Measurements from ENCODE around the gene NAXD.
A peak's percentile ranks its signal among the peaks of the same experiment; 100 is the strongest.

NAXD gene

DNA sequence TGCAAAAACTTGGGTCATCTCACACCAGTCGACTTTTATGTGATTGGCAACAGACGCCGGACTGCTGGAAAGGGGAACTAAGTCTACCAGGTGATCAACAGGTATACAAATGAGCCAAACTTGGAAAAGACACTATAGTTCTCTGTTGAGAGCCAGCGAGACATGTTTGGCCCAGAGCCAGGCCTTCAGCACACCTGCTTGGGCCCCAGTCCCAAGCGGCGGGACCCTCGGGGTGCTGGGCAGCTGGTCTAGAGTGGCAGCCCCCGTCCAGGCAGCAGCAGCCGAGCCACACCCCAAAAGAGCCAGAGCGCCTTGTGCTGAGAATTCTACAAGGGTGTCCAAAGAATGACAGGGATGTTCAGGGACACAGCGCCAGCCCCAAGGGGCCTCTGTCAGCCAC is 28.0 kb downstream of the NAXD start:
- H3K9me3 ChIP-seq (ENCODE audit: control insufficient read depth, low read length), result no peaks in the 10 kb centered on the region
- H3K4me1 ChIP-seq (ENCODE audit: control insufficient read depth, insufficient read depth, low read length, poor library complexity, severe bottlenecking), result peaks cover 6% of the 10 kb centered on the region
- no peaks in the 10 kb centered on the region for H3K27me3 ChIP-seq (replicated peaks; ENCODE audit: control insufficient read depth, insufficient read depth, low read length, poor library complexity, severe bottlenecking)
- DNase-seq, result no peak
- H3K27ac ChIP-seq (ENCODE audit: insufficient read depth, low read length, poor library complexity, severe bottlenecking), result no peak overlapping the region
- no peak overlapping the region for H3K4me3 ChIP-seq (ENCODE audit: insufficient read depth, low read depth, low read length, poor library complexity, severe bottlenecking)
- peaks cover 62% of the 10 kb centered on the region for H3K36me3 ChIP-seq (ENCODE audit: control insufficient read depth, insufficient read depth, low read length)

DNA sequence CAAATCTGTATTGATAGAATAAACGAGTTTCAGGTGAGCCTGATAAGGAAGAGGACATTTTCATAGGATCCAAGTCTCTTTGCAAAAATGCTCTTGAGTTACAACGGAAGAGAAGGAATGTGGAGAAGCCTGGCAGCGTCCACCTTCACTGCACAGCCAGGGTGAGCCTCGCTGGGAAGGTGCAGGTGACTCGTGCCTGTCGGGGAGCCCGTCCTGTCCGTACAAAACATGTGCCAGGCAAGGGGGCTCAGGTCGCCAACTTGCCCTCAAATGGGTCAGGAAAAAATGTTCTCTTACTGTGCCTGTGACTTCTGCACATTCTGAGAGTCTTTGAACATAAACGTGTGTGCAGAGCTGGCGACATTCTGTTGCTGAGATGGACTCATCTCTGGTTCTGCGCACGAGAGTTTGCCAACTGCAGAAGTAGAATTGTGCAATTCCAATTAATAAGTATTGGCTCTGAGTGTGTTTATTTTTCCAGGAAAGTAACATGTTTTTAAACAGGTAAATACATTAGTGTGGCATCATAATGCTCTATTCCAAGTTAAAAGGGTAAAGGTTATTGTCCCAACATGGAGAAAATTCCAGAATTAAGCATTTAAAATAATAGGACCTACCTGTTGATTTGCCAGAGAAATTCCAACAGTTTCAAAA is 28.6 kb downstream of the NAXD start:
- H3K27ac ChIP-seq (ENCODE audit: insufficient read depth, low read length, poor library complexity, severe bottlenecking), result no peak overlapping the region
- DNase-seq, result no peak
- peaks cover 56% of the 10 kb centered on the region for H3K36me3 ChIP-seq (ENCODE audit: control insufficient read depth, insufficient read depth, low read length)
- H3K9me3 ChIP-seq (ENCODE audit: control insufficient read depth, low read length), result no peaks in the 10 kb centered on the region
- H3K27me3 ChIP-seq (replicated peaks; ENCODE audit: control insufficient read depth, insufficient read depth, low read length, poor library complexity, severe bottlenecking), result no peaks in the 10 kb centered on the region
- H3K4me1 ChIP-seq (ENCODE audit: control insufficient read depth, insufficient read depth, low read length, poor library complexity, severe bottlenecking), result peaks cover 6% of the 10 kb centered on the region
- H3K4me3 ChIP-seq (ENCODE audit: insufficient read depth, low read depth, low read length, poor library complexity, severe bottlenecking), result no peak overlapping the region

DNA sequence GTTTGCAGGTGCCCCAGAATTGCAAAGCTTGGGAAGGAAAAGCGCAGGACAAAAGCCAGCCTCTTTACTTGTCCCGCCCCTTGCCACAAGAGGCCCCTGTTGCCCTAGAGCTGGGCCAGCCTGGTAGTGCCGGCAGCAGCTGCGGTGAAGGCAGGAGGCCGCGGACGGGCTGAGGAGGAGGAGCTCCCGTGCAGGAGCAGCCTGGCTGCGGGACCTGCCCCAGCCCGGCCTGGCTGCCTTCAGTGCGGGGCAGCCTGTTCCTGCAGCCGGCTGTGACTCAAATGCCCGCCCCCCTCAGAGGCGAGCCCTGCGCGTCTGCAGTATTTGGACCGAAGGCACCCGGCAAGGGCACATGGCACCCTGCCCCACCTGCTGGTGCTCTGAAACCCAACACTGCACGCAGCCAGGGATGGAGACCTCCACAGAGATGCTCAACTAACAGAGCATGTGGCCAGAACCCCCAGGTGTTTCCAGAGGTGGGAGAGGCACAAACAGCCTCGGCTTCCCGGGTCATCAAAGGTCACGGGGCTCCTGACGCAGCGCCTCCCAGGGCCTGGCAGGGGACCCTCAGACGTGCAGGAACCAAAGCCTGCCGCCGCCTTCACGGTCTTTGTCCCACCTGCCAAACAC is 29.7 kb downstream of the NAXD start:
- peaks cover 6% of the 10 kb centered on the region for H3K4me1 ChIP-seq (ENCODE audit: control insufficient read depth, insufficient read depth, low read length, poor library complexity, severe bottlenecking)
- H3K27me3 ChIP-seq (replicated peaks; ENCODE audit: control insufficient read depth, insufficient read depth, low read length, poor library complexity, severe bottlenecking), result no peaks in the 10 kb centered on the region
- DNase-seq, result peak in 2 of 3 donors; percentile 11 to 27
- no peak overlapping the region for H3K27ac ChIP-seq (ENCODE audit: insufficient read depth, low read length, poor library complexity, severe bottlenecking)
- no peaks in the 10 kb centered on the region for H3K9me3 ChIP-seq (ENCODE audit: control insufficient read depth, low read length)
- H3K4me3 ChIP-seq (ENCODE audit: insufficient read depth, low read depth, low read length, poor library complexity, severe bottlenecking), result no peak overlapping the region
- peaks cover 55% of the 10 kb centered on the region for H3K36me3 ChIP-seq (ENCODE audit: control insufficient read depth, insufficient read depth, low read length)

DNA sequence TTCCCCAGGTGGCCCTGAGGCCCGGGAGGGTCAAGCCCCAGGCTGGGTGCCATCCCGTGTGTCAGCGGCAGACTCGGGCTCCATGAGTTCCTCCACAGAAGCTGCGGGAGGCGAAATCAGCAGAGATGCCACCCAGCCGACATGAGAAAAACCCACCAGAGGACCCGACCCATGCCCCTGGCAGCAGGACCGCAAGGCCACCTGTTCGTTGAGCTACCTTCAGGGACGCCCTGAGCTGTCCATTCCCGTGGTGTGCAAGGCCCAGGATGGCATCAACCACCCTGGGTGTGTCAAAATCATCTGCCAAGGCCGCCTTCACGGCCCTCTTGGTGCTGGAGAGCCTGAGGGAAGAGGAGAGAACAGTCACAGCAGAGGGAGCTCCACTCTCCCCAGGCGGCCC is 30.4 kb downstream of the NAXD start:
- Histone ChIP-seq H3K36me3 (ENCODE audit: control insufficient read depth, insufficient read depth, low read length) (peaks cover 54% of the 10 kb centered on the region), H3K4me3 (ENCODE audit: insufficient read depth, low read depth, low read length, poor library complexity, severe bottlenecking) (no peak overlapping the region), H3K27ac (ENCODE audit: insufficient read depth, low read length, poor library complexity, severe bottlenecking) (no peak overlapping the region), H3K27me3 (replicated peaks; ENCODE audit: control insufficient read depth, insufficient read depth, low read length, poor library complexity, severe bottlenecking) (no peaks in the 10 kb centered on the region), H3K9me3 (ENCODE audit: control insufficient read depth, low read length) (no peaks in the 10 kb centered on the region), H3K4me1 (ENCODE audit: control insufficient read depth, insufficient read depth, low read length, poor library complexity, severe bottlenecking) (peaks cover 6% of the 10 kb centered on the region)
- no peak for DNase-seq

DNA sequence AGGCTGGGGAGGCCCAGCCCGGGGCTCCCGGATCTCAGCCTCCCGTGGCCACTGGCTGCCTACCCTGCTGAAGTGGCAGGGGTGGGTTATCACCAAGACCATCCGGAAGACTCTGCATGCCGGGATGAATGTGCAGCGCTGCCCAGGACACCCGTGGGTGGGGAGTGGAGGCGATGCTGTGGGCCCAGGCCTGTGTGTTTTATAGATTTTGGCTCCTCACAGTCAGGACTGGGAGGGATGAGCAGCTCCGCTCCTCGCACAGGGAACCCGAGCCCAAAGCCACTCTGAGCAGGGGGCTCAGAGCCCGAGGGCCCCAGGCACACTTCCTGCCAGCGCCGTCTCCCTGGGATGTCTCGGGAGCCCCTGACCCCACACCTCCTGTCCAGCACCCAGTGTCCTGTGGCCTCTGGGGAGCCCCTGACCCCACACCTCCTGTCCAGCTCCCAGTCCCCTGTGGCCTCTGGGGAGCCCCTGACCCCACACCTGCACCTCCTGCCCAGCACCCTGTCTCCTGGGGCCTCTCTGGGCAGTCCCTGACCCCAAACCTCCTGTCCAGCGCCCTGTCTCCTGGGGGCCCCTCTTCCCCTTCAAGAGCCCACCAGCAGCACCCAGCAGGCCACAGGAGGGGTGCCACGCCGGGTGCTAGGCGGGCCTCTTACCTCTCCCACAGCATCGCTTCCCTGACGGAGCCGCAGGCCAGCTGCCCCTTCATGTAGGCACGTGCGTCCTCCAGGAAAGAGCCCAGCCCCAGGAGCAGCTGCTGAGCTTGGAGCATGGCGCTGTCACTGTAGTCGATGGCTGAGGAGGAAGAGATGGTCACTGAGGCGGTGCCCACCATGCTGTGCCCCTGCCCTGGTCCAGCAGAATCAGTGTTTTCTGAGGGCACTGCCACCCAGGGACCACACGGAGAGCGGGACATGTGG is 31.4 kb downstream of the NAXD start:
- H3K9me3 ChIP-seq (ENCODE audit: control insufficient read depth, low read length), result no peaks in the 10 kb centered on the region
- no peak overlapping the region for H3K4me3 ChIP-seq (ENCODE audit: insufficient read depth, low read depth, low read length, poor library complexity, severe bottlenecking)
- H3K27me3 ChIP-seq (replicated peaks; ENCODE audit: control insufficient read depth, insufficient read depth, low read length, poor library complexity, severe bottlenecking), result no peaks in the 10 kb centered on the region
- H3K27ac ChIP-seq (ENCODE audit: insufficient read depth, low read length, poor library complexity, severe bottlenecking), result no peak overlapping the region
- H3K36me3 ChIP-seq (ENCODE audit: control insufficient read depth, insufficient read depth, low read length), result peaks cover 54% of the 10 kb centered on the region
- no peak for DNase-seq
- peaks cover 6% of the 10 kb centered on the region for H3K4me1 ChIP-seq (ENCODE audit: control insufficient read depth, insufficient read depth, low read length, poor library complexity, severe bottlenecking)

DNA sequence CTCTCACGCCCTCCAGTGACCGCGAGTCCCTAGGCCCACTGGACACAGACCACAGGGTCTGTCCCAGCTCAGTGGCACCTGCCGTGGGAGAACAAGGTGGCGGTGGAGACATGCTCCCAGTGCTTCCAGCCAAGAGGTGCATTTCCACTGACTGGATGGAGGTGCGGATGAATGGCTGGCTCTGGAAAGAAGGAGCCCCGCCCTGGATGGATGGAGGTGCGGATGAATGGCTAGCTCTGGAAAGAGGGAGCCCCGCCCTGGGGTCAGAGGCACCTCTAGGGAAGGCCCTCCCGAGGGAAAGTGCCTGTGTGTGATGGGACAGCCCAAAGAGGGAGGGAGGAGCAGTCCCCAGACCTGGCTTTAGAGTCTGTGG is 32.0 kb downstream of the NAXD start:
- H3K4me3 ChIP-seq (ENCODE audit: insufficient read depth, low read depth, low read length, poor library complexity, severe bottlenecking), result no peak overlapping the region
- H3K27me3 ChIP-seq (replicated peaks; ENCODE audit: control insufficient read depth, insufficient read depth, low read length, poor library complexity, severe bottlenecking), result no peaks in the 10 kb centered on the region
- H3K36me3 ChIP-seq (ENCODE audit: control insufficient read depth, insufficient read depth, low read length), result peaks cover 50% of the 10 kb centered on the region
- H3K4me1 ChIP-seq (ENCODE audit: control insufficient read depth, insufficient read depth, low read length, poor library complexity, severe bottlenecking), result peaks cover 6% of the 10 kb centered on the region
- no peaks in the 10 kb centered on the region for H3K9me3 ChIP-seq (ENCODE audit: control insufficient read depth, low read length)
- H3K27ac ChIP-seq (ENCODE audit: insufficient read depth, low read length, poor library complexity, severe bottlenecking), result no peak overlapping the region
- no peak for DNase-seq

DNA sequence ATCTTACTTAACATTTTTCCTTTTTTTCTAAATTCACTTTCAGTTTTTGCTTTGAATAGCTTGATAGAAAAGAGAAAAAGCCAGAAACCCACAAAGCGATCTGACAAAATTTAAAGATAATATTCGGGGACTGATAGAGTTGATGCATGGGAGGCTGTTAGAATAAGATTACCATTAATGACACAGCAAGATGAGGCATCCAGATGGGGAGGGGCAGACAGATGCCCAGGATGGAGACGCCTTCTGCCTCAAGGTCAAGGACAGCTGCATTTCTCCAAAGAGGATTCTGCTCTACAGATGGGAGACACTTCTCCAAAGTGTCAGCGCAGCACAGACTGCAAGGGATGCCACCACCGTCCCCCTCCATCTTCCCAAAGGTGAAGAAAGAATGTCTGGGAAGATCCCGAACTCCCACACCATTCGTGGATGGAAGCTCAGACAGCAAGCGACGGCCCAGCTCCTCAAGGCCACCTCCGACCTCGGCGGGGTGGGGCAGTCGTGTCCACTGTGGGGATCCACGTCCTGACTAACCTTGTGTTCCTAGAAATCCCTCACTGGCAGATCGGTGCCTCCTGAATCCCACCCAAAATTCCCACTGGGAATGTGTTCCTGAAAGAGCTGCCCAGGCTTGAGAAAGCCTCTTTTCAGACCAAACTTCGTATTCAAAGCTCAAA is 32.9 kb downstream of the NAXD start:
- Histone ChIP-seq H3K4me1 (ENCODE audit: control insufficient read depth, insufficient read depth, low read length, poor library complexity, severe bottlenecking) (peaks cover 6% of the 10 kb centered on the region), H3K9me3 (ENCODE audit: control insufficient read depth, low read length) (no peaks in the 10 kb centered on the region), H3K27ac (ENCODE audit: insufficient read depth, low read length, poor library complexity, severe bottlenecking) (no peak overlapping the region), H3K4me3 (ENCODE audit: insufficient read depth, low read depth, low read length, poor library complexity, severe bottlenecking) (no peak overlapping the region), H3K27me3 (replicated peaks; ENCODE audit: control insufficient read depth, insufficient read depth, low read length, poor library complexity, severe bottlenecking) (no peaks in the 10 kb centered on the region), H3K36me3 (ENCODE audit: control insufficient read depth, insufficient read depth, low read length) (peaks cover 41% of the 10 kb centered on the region)
- DNase-seq, result no peak

DNA sequence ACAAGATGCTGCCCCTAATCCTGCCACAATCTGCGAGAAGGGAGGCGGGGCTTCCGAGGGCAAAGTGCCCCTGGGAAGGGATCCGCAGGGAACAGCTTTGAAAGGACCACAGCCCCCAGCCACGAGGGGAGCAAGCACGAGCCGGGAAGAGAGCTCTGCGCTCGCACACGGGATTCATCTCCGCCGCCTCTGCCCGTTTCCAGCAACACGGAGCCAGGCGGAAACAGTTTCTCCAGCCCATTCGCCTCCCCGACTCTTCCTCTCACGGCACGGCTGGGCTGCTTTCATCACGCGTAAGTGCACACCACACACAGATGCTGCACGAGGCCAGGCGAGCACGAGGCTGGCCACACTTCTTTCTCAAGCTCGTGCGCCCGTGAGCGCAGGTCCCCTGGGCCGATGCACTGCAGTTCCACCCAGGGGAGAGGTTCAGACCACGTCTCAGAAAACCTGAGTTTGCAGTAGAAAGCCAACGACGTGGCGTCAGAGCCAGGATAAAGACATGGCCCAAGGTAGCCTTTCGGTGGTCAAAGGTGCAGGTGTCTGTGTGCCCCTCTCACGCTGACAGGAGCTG is 33.6 kb downstream of the NAXD start:
- Histone ChIP-seq H3K27ac (ENCODE audit: insufficient read depth, low read length, poor library complexity, severe bottlenecking) (no peak overlapping the region), H3K36me3 (ENCODE audit: control insufficient read depth, insufficient read depth, low read length) (peaks cover 35% of the 10 kb centered on the region), H3K4me3 (ENCODE audit: insufficient read depth, low read depth, low read length, poor library complexity, severe bottlenecking) (no peak overlapping the region), H3K9me3 (ENCODE audit: control insufficient read depth, low read length) (no peaks in the 10 kb centered on the region), H3K27me3 (replicated peaks; ENCODE audit: control insufficient read depth, insufficient read depth, low read length, poor library complexity, severe bottlenecking) (no peaks in the 10 kb centered on the region), H3K4me1 (ENCODE audit: control insufficient read depth, insufficient read depth, low read length, poor library complexity, severe bottlenecking) (peaks cover 6% of the 10 kb centered on the region)
- DNase-seq, result no peak

DNA sequence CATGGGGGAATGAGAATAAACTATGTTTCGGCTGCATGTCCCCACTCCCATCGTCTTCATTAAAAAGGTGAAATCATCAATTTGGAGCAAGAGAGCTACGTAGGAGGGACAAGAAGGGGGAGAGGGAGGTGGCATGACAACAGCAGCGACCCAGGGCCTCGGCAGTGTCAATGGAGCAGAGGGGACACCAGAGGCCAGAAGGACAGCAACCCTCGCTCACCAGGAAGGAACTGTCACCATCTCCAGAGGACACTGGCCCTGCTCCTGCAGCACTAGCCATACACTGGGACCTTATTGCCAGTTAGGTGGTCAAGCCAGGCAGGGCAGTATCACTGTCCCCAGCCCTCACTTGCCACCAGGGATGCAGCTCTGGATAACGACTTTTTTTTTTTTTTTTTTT is 34.2 kb downstream of the NAXD start:
- Histone ChIP-seq H3K4me1 (ENCODE audit: control insufficient read depth, insufficient read depth, low read length, poor library complexity, severe bottlenecking) (peaks cover 6% of the 10 kb centered on the region), H3K4me3 (ENCODE audit: insufficient read depth, low read depth, low read length, poor library complexity, severe bottlenecking) (no peak overlapping the region), H3K27ac (ENCODE audit: insufficient read depth, low read length, poor library complexity, severe bottlenecking) (no peak overlapping the region), H3K9me3 (ENCODE audit: control insufficient read depth, low read length) (no peaks in the 10 kb centered on the region), H3K36me3 (ENCODE audit: control insufficient read depth, insufficient read depth, low read length) (peaks cover 29% of the 10 kb centered on the region), H3K27me3 (replicated peaks; ENCODE audit: control insufficient read depth, insufficient read depth, low read length, poor library complexity, severe bottlenecking) (no peaks in the 10 kb centered on the region)
- no peak for DNase-seq

Measured in effector memory CD4-positive, alpha-beta T cell (primary cell).